Mesodermal cell (in vitro differentiated cells): ENCODE data around the gene PTPRH.

ENCODE experiments used
- H3K27ac ChIP-seq: 2 replicates; pipeline ENCODE4 v1.7.0; 2013; ENCODE audit warnings: mild to moderate bottlenecking, low read depth, low read length, moderate library complexity; ENCODE audit not compliant: severe bottlenecking
- H3K36me3 ChIP-seq: 2 replicates; pipeline ENCODE4 v1.7.1; 2013; ENCODE audit warnings: mild to moderate bottlenecking, low read length, moderate library complexity; ENCODE audit not compliant: control insufficient read depth, insufficient read depth
- H3K4me1 ChIP-seq: one replicate; pipeline ENCODE4 v1.7.1; 2013; ENCODE audit warnings: mild to moderate bottlenecking, low read length; ENCODE audit not compliant: insufficient read depth, control insufficient read depth, poor library complexity, severe bottlenecking
- H3K4me3 ChIP-seq: 2 replicates; pipeline ENCODE4 v1.7.0; 2013; ENCODE audit warnings: low read length, control low read depth, mild to moderate bottlenecking; ENCODE audit not compliant: insufficient read depth, poor library complexity, severe bottlenecking; ENCODE audit errors: extremely low read depth
- H3K9me3 ChIP-seq: 2 replicates; pipeline ENCODE4 v1.7.1; 2013; ENCODE audit warnings: mild to moderate bottlenecking, low read length, moderate library complexity; ENCODE audit not compliant: control insufficient read depth
- WGBS, 2 experiments: methylation state at CpG; one replicate each; pipeline ENCODE4 v1.1.5; 2013; ENCODE audit warnings: missing lambda C conversion rate in 2 of 2; ENCODE audit not compliant: insufficient coverage in 2 of 2; 5-methylcytosine and 5-hydroxymethylcytosine counted together

PTPRH gene

GRCh38 chr19:55230780-55231179 is 21.5 kb upstream of the PTPRH start:
- Histone ChIP-seq H3K27ac (no peak overlapping the region), H3K36me3 (peaks cover 77% of the 10 kb centered on the region), H3K4me1 (no peaks in the 10 kb centered on the region), H3K9me3 (no peaks in the 10 kb centered on the region), H3K4me3 (no peak overlapping the region)
- WGBS, 2 experiments: 88 to 92% methylated on average over 8 to 11 of the region's 13 CpGs

DNA sequence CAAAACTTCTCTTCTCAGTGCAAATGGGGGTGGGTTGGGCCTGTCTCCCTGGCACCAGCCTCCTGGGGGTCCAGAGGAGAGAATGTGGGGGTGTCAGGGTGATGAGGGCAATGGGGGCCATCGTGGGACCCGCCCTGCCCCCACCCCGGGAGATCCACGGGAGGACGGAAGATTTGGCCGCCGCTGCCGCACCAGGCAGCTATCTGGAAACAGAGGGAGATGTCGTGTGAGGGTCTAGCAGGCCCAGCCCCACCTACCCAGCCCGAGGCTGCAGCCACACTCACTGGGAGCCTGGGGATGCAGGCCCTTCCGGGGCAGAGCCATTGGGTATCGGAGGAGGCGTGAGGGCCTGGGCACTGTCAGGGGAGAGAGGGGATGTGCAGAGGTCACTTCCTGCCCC is 21.0 kb upstream of the PTPRH start:
- Histone ChIP-seq H3K27ac (no peak overlapping the region), H3K4me1 (no peaks in the 10 kb centered on the region), H3K4me3 (no peak overlapping the region), H3K36me3 (peaks cover 75% of the 10 kb centered on the region), H3K9me3 (no peaks in the 10 kb centered on the region)
- 87 to 96% methylated on average over 7 to 8 of the region's 13 CpGs for WGBS, 2 experiments

DNA sequence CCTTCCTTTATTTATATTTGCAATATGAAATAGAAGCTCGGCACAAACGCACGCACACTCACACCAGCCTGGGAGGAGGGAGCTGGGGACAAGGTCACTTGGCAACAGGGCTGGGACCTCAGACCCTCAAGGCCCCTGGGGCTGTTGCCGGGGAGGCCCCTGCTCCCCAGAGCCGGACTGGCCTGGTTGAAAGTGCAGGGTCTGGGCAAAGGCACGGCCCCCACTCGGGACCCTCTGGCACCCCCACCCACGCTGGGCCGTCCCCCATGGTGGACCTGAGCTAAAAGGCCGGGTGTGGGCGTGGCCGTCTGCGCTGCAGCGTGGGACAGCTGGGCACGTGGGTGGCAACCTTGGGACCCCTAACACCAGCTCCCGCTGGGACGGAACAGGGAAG is 20.5 kb upstream of the PTPRH start:
- Histone ChIP-seq H3K4me3 (no peak overlapping the region), H3K4me1 (no peaks in the 10 kb centered on the region), H3K36me3 (peaks cover 70% of the 10 kb centered on the region), H3K27ac (no peak overlapping the region), H3K9me3 (no peaks in the 10 kb centered on the region)
- 92% methylated on average over 12 to 16 of the region's 17 CpGs for WGBS, 2 experiments

DNA sequence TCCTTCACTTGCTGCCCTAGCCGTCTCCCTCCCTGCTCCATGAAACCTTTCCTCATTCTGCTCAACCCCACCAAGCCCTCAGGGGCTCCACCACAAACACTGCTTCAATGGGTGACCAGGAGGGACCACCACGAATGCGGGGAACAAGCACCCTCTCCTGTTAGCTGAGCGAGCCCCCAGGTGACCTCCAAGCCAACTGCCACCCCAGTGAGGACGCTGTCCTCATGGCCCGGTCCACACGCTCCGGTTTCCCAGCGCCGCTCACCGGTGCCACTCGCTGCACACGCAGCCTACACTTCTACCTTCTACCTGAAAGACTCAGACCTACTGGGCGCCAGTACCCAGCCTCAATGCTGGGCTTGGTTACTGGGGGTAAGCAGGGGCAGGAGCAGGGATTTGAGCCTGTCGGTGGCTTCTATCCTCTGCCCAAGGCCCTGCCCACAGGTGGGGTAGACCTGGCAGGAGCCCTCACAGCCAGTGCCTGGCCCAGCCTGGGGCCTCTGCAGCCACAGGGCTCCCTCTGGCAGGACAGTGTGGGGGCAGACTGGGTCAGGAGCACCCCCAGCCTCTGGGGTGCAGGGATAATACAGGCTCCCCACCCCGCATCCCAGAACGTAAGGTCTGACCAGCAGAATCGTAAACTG is 20.0 kb upstream of the PTPRH start:
- WGBS, 2 experiments: 88 to 94% methylated on average over 7 to 9 of the region's 18 CpGs
- Histone ChIP-seq H3K36me3 (peaks cover 65% of the 10 kb centered on the region), H3K9me3 (no peaks in the 10 kb centered on the region), H3K27ac (no peak overlapping the region), H3K4me3 (no peak overlapping the region), H3K4me1 (no peaks in the 10 kb centered on the region)

- WGBS, 2 experiments: 94 to 98% methylated on average over 9 to 11 of the region's 12 CpGs
- H3K4me3 ChIP-seq: no peak within 1 kb of the TSS
- H3K9me3 ChIP-seq: no peaks in the 10 kb centered on the region
- no peak within 1 kb of the TSS for H3K27ac ChIP-seq
- H3K36me3 ChIP-seq: peaks cover 58% of the 10 kb centered on the region
- H3K4me1 ChIP-seq: no peaks in the 10 kb centered on the region
Observed at GRCh38 chr19:55228403-55229031, 19.2 kb upstream of the PTPRH start, which contains the start of gene TMEM86B. TMEM86B (minus strand) TSS chr19:55228763; CDS start chr19:55228741, 22 bp downstream.

GRCh38 chr19:55228015-55228391 is 18.7 kb upstream of the PTPRH start:
- Histone ChIP-seq H3K9me3 (no peaks in the 10 kb centered on the region), H3K4me1 (no peaks in the 10 kb centered on the region), H3K4me3 (no peak overlapping the region), H3K36me3 (peaks cover 54% of the 10 kb centered on the region), H3K27ac (no peak overlapping the region)
- WGBS, 2 experiments: 89 to 90% methylated on average over 14 to 15 of the region's 17 CpGs

DNA sequence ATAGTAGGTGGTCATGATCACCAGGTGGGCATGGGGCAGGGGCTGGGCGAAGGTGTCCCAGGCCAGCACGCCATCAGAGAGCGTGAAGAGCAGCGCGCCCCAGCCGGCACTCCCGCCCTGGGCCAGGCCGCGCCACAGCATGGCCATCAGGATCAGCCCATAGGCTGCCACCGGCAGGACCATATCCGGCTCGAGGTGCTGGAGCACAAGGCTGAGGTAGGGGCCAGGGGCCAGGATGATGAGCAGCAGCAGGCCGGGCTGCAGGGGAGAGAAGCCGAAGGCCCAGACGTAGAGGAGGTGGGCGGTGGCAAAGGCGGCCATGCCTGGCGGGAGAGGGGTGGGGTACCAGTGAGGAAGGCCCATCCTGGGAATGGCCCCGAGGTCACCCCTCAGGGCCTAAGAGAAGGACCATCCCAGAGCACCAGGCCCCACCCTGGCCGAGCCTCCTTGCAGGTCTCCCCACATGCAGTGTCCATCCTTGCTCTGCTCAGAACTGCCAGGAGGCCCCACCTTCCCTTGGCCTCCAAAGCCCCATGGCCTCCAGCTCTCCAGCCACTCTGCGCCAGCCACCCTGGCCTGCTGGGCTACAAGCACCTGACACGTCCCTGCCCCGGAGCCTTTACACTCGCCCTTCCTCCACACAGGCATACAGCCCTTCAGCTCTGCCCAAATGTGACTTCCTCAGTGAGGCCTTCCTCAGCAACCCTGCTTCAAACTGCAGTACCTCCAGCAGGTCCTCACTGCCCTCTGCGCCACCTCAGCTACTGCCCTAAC is 18.1 kb upstream of the PTPRH start:
- no peaks in the 10 kb centered on the region for H3K4me1 ChIP-seq
- H3K27ac ChIP-seq: no peak overlapping the region
- no peaks in the 10 kb centered on the region for H3K9me3 ChIP-seq
- H3K4me3 ChIP-seq: no peak overlapping the region
- H3K36me3 ChIP-seq: peaks cover 49% of the 10 kb centered on the region
- 95 to 97% methylated on average over 19 to 25 of the region's 25 CpGs for WGBS, 2 experiments

DNA sequence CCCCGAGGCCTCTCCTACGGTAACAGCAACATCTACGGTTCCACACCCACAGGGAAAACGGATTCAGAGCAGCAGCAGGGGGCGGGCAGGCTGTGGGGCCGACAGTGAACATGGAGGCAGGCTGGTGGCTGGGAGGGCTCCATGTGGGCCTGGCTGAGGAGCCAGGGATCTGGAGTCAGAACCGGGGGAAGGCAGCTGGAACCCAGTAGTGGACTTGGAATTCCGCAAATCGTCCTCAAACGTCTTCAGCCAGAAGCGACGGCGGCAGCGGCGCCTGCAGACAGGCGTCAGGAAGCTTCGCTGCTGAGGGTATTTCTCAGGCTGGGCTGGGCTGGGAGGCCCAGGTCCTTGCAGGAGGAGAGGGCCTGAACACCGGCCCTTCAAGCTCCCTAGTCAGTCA is 17.5 kb upstream of the PTPRH start:
- H3K9me3 ChIP-seq: no peaks in the 10 kb centered on the region
- no peaks in the 10 kb centered on the region for H3K4me1 ChIP-seq
- peaks cover 43% of the 10 kb centered on the region for H3K36me3 ChIP-seq
- no peak overlapping the region for H3K27ac ChIP-seq
- 87 to 88% methylated on average over 17 to 18 of the region's 18 CpGs for WGBS, 2 experiments
- no peak overlapping the region for H3K4me3 ChIP-seq

- peaks cover 39% of the 10 kb centered on the region for H3K36me3 ChIP-seq
Observed at GRCh38 chr19:55226273-55226672, 17.0 kb upstream of the PTPRH start.

GRCh38 chr19:55225415-55225958 is 16.2 kb upstream of the PTPRH start:
- H3K9me3 ChIP-seq: no peaks in the 10 kb centered on the region
- WGBS, 2 experiments: 90 to 92% methylated on average over 3 to 5 of the region's 7 CpGs
- no peak overlapping the region for H3K27ac ChIP-seq
- H3K36me3 ChIP-seq: peaks cover 36% of the 10 kb centered on the region
- no peak overlapping the region for H3K4me3 ChIP-seq
- H3K4me1 ChIP-seq: no peaks in the 10 kb centered on the region

More at GRCh38 chr19:55226273-55226672, 17.0 kb upstream of the PTPRH start:
- H3K27ac ChIP-seq: no peak overlapping the region
- no peaks in the 10 kb centered on the region for H3K4me1 ChIP-seq
- H3K4me3 ChIP-seq: no peak overlapping the region
- 95 to 96% methylated on average over 9 of the region's 9 CpGs for WGBS, 2 experiments
- no peaks in the 10 kb centered on the region for H3K9me3 ChIP-seq
